Activated CD8-positive, alpha-beta memory T cell treated with anti-CD3 and anti-CD28 coated beads for 24 hours (primary cell): ENCODE data around the gene TINAGL1.

ENCODE experiments used
- DNase-seq: peaks from one replicate; pipeline ENCODE4 v3.0.0-alpha.2; 2020

TINAGL1 gene, protein sequence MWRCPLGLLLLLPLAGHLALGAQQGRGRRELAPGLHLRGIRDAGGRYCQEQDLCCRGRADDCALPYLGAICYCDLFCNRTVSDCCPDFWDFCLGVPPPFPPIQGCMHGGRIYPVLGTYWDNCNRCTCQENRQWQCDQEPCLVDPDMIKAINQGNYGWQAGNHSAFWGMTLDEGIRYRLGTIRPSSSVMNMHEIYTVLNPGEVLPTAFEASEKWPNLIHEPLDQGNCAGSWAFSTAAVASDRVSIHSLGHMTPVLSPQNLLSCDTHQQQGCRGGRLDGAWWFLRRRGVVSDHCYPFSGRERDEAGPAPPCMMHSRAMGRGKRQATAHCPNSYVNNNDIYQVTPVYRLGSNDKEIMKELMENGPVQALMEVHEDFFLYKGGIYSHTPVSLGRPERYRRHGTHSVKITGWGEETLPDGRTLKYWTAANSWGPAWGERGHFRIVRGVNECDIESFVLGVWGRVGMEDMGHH

DNA sequence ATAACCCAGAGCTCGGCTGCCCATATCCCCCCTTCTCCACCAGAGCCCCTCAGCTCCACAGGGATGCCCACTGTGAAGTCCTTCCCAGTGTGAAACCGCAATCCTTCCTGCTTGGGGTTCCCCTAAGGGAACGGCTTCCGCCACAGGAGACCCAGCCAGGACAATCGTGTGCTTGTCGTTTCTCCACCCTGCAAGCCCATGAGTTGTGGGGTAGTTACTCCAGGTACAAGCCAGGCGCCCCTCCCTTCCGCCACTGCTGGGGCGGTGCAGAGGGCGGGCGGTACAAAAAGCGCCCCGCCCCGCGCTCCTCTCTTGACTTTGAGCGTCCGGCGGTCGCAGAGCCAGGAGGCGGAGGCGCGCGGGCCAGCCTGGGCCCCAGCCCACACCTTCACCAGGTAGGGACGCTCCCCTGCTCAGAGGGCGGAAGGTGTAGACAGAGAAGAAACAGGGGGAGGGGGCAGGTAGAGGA lies at the start of gene TINAGL1:
TSS of gene TINAGL1 (plus strand) at position 315 of the 469 bp plus-strand sequence. CDS start 634 bp downstream, outside the sequence.
- DNase-seq = peak; percentile 52

DNA sequence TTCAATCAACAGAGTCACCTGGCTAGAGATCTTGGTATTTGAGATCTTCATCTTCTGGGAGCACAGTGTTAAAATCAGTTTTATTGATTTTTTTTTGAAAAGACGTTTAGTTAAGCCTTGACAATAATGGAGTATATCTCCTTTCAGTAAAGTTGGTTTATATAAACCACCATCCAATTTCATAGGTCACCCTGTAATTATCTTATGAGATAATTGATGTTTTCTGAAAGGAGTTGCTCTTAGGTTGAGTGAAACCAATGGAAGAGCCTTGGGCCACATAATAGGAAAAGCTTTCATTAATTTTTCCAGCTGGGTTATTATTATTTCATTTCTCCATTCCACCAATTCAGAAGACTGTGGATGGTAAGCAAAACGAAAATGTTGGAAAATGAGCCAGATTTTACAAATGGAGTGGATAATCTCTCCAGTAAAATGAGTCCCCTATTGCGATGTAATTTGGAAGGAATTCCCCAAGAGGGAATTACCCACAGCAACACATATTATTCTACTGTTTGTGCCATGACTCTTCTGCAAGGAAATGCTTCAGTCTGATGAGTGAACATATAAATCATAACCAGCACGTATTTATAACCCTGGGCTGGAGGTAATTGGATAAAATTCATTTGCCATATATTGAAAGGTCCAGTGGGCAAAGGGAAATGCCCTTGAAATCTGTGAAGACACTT lies 46.2 kb upstream of the TINAGL1 start:
- DNase-seq = no peak

DNA sequence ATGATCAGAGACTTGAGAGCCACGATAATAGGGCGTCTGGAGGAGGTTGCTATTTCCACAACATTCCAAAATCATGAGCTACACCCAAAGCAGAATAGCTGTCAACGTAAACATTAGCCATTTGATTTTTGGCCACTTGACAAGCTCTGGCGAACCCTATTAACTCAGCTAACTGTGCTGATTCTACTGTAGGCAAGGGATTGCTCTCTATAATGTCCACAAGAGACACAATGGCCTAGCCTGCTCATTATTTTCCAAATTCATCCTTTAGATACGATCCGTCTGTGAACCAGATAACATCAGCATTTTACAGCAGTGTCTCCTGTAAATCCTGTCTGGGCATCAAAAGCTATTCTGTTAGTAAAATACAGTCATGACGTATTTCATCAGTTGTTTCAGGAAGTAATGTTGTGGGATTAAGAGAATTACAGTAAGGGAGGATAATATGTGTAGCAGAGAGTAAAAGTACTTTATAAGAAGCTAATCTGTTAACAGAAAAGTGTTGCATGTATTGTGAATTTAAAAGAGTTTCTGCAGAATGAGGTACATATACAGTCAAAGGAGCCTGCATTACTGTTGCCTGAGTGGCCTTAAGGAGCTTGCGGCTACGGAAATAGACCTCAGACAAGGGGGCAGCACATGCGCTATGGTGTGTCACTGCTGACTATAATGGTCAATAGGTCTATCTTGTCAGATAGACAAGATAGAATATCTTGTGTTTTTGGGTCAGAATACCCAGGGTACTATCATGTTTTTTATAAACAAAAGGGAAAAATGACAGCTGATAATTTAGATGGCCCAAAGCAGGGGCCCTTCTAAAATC lies 44.9 kb upstream of the TINAGL1 start:
- DNase-seq = no peak

DNA sequence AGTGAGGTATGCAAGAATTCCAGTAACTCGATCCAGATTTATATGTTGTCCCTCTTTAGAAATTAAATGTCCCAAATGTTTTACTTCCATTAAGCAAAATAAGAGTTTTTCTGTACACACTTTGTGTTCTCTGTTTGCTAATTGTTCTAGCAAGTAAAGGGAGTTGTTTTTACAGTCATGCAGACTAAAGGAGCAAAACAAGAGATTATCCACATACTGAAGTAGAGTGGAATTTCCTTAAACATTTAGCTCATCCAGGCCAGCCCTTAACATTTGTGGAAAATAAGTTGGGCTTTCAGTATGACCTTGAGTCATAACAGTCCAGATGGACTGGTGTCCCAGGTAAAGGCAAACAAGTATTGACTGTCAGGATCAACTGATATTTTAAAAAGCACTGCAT lies 44.1 kb upstream of the TINAGL1 start:
- no peak for DNase-seq

DNA sequence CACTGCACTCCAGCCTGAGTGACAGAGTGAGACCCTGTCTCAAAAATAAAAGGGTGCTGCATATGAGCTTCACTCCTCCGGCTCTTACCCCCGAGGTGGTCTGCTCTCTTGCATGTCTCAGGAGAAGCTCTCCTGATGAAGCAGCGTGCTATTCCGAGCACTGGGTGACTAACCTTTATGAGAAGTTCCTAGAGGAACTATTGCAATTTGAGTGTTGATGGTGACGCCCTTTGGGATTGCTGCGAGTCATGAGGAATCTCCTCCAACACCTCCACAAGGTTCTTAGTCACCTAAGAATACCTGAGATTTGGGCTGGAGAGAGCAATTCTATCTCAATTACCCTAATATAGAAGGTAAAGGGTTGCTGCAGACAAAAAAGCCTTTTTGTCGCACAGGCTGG lies 40.8 kb upstream of the TINAGL1 start:
- DNase-seq = no peak

DNA sequence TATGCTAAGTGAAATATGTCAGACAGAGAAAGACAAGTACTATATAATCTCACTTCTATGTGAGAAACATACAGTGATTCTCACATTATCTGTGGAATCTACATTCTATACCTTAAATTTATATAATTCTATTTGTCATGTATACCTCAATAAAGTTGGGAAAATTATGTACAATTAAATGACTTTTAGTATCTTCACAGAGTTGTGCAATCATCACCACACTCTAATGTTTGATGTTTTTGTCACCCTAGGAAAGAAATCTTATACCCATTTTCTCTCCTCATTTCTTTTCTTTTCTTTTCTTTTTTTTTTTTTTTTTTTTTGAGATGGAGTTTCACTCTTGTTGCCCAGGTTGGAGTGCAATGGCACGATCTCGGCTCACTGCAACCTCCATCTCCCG lies 37.0 kb upstream of the TINAGL1 start:
- DNase-seq = no peak

DNA sequence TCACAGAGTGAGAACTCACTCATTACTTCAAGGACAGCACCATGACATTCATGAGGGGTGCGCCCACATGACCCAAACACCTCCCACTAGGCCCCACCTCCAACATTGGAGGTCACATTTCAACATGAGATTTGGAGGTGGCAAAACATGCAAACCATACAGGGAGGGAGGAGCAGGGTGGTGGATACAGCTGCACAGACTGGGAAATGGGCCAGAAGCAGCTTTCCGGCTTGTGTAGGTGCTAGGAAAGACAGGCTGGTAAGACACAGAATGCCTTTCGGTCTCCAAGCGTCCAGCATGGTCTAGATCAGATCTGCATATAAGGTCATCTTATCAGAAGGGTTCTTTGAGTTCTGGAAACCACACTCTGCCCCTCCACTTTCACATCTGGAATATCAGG lies 35.1 kb upstream of the TINAGL1 start:
- DNase-seq = no peak

DNA sequence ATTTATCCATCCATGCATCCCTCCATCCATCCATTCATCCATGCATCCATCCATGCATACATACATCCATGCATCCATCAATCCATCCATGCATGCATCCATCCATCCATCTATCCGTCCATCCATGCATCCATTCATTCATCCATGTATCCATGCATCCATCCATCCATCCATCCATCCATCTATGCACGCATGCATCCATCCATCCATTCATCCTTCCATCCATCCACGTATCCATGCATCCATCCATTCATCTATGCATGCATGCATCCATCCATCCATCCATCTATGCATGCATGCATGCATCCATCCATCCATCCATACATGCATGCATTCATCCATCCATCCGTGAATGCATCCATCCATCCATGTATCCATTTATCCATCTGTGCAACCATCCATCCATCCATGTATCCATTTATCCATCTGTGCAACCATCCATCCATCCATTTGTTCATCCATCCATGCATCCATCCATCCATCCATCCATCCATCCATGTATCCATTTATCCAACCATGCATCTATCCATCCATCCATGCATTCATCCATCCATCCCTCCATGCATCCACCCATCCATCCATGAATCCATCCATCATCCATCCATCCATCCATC lies 30.3 kb upstream of the TINAGL1 start:
- DNase-seq = no peak

DNA sequence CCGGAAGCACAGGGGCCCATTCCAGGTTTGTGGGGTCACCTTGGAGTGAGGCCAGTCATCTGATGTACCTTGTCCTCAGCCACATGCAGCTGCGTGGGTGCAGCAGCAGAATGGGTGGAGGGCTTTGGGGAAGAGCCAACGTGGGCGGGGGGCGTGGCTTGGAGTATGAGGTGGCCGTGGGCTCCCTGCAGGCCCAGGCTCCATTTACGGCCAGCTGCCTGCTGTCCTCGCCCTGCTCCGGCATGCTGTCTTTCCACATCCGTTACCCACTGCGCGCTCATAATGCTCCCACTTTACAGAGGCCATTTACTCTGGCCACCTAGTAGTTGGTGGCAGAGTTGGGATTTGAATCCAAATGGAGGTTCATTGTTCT lies 27.8 kb upstream of the TINAGL1 start:
- no peak for DNase-seq

DNA sequence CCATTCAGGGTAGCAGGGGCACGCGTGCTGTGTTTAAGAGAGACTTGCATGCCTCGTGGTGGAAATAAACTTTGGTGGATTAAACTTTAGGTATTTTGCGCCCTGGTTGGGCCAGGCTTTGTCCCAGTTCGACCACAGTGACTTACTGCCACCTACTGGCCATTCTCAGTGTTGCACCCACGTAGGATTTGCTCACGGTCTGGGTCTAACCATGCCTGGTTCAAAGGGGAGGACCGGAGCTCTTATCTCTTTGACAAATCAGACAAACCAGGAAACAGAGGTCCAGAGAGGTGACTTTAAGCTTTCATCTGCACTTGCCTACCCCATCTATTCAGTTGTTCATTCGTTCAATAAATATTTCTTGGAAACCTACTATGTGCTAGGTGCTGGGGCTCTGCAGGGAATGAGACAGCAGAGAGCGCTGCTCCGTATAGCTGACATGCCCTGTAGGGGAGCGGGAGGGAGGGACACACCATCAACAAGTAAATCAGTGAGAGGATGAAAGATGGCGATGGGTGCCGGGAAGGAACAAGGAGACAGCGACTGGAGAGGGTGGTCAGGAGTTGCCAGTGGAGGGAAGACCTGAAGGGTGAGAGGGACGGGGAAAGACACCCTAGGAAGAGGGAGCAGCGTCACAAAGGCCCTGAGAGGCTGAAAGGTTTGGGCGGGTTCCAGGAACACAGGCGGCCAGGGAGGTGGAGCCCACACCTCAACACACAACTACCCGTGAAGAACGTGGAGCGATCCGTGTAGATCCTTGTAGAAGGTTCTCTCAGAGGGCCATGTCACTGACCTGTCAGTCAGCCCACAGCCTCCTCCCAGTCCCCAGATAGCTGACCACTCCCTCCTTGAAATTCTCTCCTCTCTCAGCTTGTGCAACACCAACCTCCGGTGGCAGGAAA lies 27.2 kb upstream of the TINAGL1 start:
- DNase-seq = peak; percentile 98

DNA sequence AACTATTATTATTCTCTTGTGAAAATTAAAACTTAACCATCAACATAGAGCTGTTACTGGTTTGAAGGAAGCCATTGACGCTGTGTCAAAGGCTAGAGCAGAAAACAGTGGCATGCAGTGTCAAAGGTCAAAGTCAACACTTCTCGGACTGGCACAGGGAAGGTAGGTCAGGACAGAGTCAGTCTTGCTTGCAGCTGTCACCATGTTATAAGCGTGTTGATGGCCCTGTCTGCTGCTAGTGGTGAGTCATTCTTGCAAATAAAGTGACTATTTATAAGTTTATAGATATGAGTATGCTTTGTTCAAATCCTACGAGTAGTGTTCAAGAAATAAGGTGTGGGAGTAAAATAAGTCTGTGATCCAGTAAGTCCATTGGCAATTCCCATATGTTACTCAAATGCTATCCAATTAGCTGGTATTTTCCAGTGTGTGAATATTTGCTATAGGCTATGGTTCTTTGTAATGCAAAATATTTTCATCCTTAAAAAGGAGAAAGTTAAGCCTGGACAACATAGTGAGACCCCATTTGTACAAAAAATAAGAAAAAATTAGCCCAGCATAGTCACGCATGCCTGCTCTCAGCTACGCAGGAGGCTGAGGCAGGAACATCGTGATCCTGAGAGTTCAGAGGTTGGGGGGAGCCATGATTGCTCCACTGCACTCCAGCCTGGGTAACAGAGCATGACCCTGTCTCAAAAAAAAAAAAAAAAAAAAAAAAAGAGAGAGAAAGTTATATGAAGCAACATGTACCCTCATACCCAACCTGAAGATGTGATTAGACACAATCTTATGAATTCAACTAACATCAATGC lies 26.3 kb upstream of the TINAGL1 start:
- no peak for DNase-seq

DNA sequence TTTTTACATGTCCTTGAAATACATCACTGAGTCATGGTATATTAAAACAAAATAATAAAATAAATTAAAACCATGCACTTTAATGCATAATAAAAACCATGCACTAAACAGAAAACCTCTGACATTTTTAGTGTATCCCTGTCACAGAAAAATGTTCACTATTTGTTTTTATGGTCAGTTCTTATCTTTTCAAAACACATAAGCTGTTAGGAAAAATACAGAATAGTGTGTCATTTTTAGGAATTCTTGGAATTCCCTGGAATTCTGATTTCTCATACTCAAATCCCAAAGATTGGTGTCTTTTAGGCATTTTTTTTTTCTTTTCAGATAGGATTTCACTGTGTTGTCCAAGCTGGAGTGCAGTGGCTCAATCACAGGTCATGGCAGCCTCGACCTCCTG lies 25.1 kb upstream of the TINAGL1 start:
- no peak for DNase-seq

DNA sequence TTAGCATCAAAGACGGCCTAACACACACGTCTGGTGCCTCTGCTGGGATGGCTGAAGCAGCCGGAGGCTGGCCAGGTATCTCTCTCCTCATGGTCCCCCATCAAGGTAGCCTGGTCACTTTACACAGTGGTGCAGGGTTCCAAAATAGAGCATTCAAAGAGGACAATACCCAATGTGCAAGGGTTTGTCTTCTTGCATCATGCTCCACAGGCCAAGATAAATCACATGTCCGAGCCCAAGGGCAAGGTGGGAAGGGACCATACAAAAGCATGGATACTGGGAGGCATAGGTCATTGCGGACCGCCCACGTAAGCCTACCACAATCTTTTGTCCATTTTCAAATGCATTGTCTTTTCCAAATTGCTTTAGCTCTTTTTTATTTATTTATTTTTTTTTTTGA lies 23.8 kb upstream of the TINAGL1 start:
- DNase-seq = no peak

DNA sequence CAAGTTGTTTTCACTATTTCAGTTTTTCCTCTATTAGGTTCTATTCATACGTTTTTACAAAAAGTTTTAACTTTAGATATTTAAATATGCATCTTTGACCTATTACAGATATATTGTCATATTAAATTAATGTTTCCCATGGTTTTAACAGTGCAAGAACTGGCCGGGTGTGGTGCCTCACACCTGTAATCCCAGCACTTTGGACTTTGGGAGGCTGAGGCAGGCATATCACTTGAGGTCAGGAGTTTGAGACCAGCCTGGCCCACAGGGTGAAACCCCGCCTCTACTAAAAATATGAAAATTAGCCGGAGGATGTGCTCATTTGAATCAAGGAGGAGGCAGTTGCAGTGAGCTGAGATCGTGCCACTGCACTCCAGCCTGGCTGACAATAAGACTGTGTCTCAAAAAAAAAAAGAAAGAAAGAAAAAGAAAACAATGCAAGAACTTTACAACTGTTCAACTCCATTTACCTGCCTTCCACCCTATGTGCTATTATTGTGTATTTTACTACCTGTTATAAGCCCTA lies 19.8 kb upstream of the TINAGL1 start:
- DNase-seq = no peak

DNA sequence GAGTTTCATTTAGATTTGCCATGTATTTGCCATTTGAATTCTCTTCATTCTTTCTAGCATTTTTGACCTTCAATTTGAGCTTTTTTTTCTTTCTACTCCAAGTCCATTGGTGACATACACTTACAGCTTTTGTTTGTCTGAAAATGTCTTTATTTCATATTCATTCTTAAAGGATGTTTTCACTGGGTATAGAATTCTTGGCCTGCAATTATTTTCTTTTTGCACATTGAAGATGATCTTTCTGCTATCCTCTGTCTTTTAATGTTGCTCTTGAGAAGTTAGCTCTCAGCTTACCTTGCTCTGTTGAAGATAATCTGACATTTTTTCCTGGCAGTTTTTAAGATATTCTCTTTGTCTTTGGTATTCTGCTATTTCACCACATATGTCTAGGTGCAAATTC lies 16.6 kb upstream of the TINAGL1 start:
- no peak for DNase-seq

DNA sequence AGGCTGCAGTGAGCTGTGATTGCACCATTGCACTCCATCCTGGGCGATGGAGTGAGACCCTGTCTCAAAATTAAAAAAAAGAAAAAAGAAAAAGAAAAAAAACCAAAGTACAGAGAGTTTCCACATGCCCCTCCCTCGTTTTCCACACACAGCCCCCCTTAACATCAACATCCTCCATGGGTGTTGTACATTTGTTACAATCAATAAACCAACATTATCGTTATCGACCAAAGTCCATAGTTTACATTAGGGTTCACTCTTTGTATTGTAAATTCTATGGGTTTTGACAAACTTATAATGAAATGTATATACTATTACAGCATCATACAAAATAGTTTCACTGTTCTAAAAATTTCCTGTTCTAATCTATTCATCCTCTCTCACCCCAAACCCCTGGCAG lies 15.9 kb upstream of the TINAGL1 start:
- no peak for DNase-seq

DNA sequence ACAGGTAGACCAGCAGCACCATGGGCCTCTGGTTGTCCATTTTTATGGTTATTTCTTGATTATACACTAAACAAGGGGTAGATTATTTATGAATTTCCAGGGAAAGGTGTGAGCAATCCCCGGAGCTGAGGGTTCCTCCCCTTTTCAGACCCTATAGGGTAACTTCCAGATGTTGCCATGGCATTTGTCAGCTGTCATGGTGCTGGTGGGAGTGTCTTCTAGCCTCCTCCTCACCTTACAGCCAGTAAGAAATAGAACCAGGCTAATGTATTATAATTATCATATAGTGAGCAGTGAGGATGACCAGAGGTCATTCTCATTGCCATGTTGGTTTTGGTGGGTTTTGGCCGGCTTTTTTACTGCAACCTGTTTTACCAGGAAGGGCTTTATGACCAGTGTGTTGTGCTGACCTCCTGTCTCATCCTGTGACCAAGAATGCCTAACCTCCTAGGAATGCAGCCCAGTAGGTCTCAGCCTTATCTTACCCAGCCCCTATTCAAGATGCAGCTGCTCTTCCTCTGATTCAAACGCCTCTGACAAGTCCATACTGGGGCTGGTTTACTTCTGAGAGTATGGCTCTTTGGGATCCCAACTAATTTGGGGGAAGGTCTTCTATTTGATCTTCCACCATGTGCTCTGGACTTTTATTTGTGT lies 13.5 kb upstream of the TINAGL1 start:
- no peak for DNase-seq

DNA sequence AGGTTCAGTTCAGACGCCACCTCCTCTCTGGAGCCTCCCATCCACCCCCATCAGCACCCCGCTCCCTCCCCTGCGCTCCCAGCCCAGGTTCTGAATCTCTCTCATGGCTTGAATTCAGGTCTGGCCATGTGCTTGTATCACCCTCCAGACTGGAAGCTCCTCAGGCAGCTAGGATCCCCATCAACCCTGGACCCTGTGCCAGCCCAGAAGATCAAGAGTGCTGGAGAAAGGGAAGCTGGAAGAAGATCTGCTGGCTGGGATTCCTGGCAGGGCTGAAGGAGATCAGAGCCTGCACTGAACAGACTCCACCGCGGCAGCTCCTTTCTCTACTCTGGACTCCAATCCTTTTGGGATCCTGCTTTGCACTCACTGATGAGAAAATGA lies 11.7 kb upstream of the TINAGL1 start:
- DNase-seq = no peak

DNA sequence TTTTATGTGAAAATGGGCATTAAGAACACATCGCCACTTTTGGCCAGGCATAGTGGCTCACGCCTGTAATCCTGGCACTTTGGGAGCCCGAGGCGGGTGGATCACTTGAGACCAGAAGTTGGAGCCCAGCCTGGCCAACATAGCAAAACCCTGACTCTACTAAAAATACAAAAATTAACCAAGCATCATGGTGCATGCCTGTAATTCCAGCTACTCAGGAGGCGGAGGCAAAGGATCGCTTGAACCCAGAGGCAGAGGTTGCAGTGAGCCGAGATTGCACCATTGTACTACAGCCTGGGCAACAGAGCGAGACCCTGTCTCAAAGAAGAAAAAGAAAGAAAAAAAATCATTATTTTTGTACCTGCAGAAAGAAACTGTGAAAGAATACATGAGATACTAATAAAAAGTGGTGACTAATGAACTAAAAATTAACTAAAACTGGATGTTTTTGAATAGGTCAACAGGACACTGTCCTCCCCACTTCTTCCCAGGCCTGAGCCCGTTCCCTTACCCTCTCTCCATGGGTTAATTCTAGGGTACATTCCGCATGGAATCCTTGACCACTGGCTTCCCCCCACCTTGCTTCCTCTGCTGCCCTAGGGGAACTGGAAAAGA lies 8.3 kb upstream of the TINAGL1 start:
- no peak for DNase-seq
